GM12891 (cell line): Measurements from ENCODE around the gene CDK17.

Experiments
- POLR2A ChIP-seq: IDR thresholded peaks from 2 replicates; pipeline ENCODE4 v1.6.1; 2011; ENCODE audit warnings: low read depth, low read length, control low read depth
- POLR2AphosphoS5 ChIP-seq: IDR thresholded peaks from 2 replicates; pipeline ENCODE4 v1.6.1; 2011; ENCODE audit warnings: low read depth, low read length, control low read depth
- SPI1 ChIP-seq: IDR thresholded peaks from 2 replicates; pipeline ENCODE4 v1.6.1; 2011; ENCODE audit warnings: low read depth, low read length, control low read depth
- TAF1 ChIP-seq: IDR thresholded peaks from 2 replicates; pipeline ENCODE4 v1.6.1; 2011; ENCODE audit warnings: low read depth, low read length, control low read depth

DNA sequence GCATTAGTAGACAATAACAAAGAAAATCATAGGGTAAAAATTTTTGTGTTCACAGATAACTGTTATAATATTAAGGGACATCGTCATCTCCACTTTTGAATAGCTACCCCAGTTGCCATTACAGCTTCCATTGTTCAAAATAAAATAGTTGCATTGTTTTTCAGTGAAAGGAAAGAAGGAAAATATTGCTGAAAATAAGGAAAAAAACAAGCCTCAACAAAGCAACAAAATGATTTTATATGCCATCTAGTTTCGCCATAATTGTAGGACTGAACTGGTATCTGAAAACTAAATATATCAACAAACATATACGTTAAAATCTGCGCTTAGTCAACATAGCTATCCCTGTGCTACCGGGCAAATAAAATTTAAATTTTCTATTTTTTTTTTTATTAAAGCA is 3.3 kb downstream of the CDK17 start:
- no peak for TF ChIP-seq POLR2AphosphoS5
- TF ChIP-seq POLR2A, result no peak
- no peak for TF ChIP-seq TAF1
- no peak for TF ChIP-seq SPI1
